ENCODE results near the gene TMEM248.
A peak's percentile ranks its signal among the peaks of the same experiment; 100 is the strongest.
"Not testable (repeated sequence)": the region's sequence is repeated elsewhere in the genome, so short reads cannot be mapped to it uniquely, and the experiment has no call there.

TMEM248 gene

DNA sequence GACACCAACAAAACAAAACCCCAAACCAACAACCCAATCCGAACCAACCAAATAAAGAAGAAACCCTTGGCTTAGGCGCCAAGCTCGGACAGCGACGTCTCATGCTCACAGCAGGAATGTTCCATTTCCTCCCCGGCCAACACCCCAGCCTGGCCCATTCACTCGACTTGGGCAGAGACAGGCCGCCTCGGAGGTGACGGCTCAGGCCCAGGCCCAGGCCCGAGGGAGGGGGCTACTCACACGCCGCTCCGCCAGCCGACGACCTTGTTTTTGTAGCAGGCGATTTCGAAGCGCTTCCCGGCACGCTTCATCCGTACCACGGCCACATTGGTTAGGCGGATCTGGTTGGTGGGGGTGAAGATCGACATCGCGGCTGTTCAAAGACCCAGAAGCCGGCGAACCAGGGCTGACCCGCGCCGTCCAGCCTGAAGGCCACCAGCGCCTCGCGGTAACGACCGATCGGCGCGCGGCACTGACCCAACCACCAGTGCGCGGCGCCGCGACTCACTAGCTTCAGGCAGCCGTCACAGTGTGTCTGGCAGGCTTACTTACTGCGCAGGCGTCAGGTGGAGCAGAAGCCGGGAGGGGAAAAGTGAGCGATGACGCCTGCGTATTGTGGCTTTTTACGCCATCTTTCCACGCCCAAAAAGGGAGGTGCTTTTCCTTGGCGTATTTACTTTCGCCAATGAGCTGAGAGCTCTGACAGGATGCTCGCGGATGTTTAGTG, 74.2 kb downstream of the TMEM248 start, which contains the start of gene SBDS:
TSS of gene SBDS (minus strand) at position 537 of the 727 bp plus-strand sequence. CDS start at position 368, 169 bp downstream.
- peak; percentile 99 for DNase-seq

DNA sequence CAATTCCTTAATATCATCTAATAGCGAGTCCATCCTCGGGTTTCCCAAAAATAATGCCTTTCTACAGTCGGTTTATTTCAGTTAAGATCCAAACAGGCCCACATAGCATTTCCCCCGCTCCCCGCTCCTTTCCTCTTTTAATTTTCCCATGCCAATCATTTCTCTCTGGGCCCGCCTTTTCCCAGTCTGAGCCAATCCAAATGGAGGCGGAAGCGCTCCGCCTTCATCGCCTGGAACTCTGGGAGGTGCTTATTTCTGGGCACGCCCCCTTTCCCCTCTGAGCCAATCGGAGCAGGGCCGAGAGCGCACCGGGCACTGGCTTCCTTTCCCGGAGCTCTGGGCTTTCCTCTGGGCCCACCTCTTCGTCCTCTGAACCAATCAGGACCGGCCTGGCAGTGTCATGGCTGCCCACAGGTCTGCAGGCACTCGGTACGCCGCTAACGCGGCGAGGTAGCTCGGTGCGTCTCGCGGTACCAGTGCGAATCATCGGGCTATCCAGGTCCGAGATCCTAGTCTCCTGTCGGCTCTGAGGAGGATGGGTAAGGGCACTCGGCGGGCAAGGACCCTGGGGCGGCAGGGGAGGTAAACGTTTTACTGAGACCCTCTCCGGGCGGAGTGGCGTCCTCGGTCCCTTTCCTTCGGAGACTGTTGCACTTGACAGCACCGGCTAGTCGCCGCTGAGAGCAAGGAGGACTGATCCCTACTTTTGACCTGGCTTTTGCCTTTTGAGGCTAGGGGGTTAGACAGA, 75.6 kb downstream of the TMEM248 start, which contains the start of gene TYW1:
TSS of gene TYW1 (plus strand) at position 390 of the 748 bp plus-strand sequence. CDS start at position 536, 146 bp downstream.
- H4K8ac ChIP-seq (ENCODE audit: low read depth, low read length); H2AK5ac ChIP-seq (ENCODE audit: low read length); H3K36me3 ChIP-seq (ENCODE audit: control insufficient read depth, insufficient read depth, low read length); H2BK5ac ChIP-seq (ENCODE audit: low read length); H3K27me3 ChIP-seq (ENCODE audit: insufficient read depth, low read length, poor library complexity); H2BK15ac ChIP-seq (replicated peaks; ENCODE audit: low read depth); H4K5ac ChIP-seq (ENCODE audit: low read length); H3K23ac ChIP-seq (ENCODE audit: low read length); H3K79me1 ChIP-seq (ENCODE audit: low read length); H3K4ac ChIP-seq (ENCODE audit: low read depth, low read length); H2BK120ac ChIP-seq (ENCODE audit: low read depth, low read length); H3K4me1 ChIP-seq (ENCODE audit: control insufficient read depth, low read depth, low read length); H3K18ac ChIP-seq (ENCODE audit: low read length); H3K79me2 ChIP-seq (ENCODE audit: control insufficient read depth, insufficient read depth, low read length): not testable (repeated sequence)
- Histone ChIP-seq H3K4me3 (ENCODE audit: low read length) (peak within 1 kb of the TSS; percentile 85), H3K27ac (ENCODE audit: low read depth, low read length) (peak within 1 kb of the TSS; percentile 36), H3K4me2 (ENCODE audit: low read length) (peak within 1 kb of the TSS; percentile 66), H3K56ac (ENCODE audit: low read length) (peak within 1 kb of the TSS; percentile 84), H3K9ac (ENCODE audit: low read length) (peak within 1 kb of the TSS; percentile 79)
- WGBS (ENCODE audit: extremely low coverage, insufficient coverage, low lambda C conversion rate) = no CpG with 5 or more reads among the region's 44 CpGs
- peak; percentile 99 for DNase-seq

More for the DNA sequence above, 74.2 kb downstream of the TMEM248 start, which contains the start of gene SBDS:
- peak within 1 kb of the TSS; percentile 36 for H3K4me2 ChIP-seq (ENCODE audit: low read length)
- H3K27me3 ChIP-seq (ENCODE audit: insufficient read depth, low read length, poor library complexity); H3K18ac ChIP-seq (ENCODE audit: low read length); H4K5ac ChIP-seq (ENCODE audit: low read length); H2AK5ac ChIP-seq (ENCODE audit: low read length); H2BK15ac ChIP-seq (replicated peaks; ENCODE audit: low read depth); H3K36me3 ChIP-seq (ENCODE audit: control insufficient read depth, insufficient read depth, low read length); H3K4me1 ChIP-seq (ENCODE audit: control insufficient read depth, low read depth, low read length); H2BK120ac ChIP-seq (ENCODE audit: low read depth, low read length); H4K8ac ChIP-seq (ENCODE audit: low read depth, low read length); H3K23ac ChIP-seq (ENCODE audit: low read length); H2BK5ac ChIP-seq (ENCODE audit: low read length); H3K27ac ChIP-seq (ENCODE audit: low read depth, low read length); H3K79me1 ChIP-seq (ENCODE audit: low read length); H3K79me2 ChIP-seq (ENCODE audit: control insufficient read depth, insufficient read depth, low read length); H3K4ac ChIP-seq (ENCODE audit: low read depth, low read length): not testable (repeated sequence)
- peak within 1 kb of the TSS; percentile 92 for H3K56ac ChIP-seq (ENCODE audit: low read length)
- H3K4me3 ChIP-seq (ENCODE audit: low read length) = peak within 1 kb of the TSS; percentile 58
- no CpG with 5 or more reads among the region's 59 CpGs for WGBS (ENCODE audit: extremely low coverage, insufficient coverage, low lambda C conversion rate)
- H3K9ac ChIP-seq (ENCODE audit: low read length) = peak within 1 kb of the TSS; percentile 79

DNA sequence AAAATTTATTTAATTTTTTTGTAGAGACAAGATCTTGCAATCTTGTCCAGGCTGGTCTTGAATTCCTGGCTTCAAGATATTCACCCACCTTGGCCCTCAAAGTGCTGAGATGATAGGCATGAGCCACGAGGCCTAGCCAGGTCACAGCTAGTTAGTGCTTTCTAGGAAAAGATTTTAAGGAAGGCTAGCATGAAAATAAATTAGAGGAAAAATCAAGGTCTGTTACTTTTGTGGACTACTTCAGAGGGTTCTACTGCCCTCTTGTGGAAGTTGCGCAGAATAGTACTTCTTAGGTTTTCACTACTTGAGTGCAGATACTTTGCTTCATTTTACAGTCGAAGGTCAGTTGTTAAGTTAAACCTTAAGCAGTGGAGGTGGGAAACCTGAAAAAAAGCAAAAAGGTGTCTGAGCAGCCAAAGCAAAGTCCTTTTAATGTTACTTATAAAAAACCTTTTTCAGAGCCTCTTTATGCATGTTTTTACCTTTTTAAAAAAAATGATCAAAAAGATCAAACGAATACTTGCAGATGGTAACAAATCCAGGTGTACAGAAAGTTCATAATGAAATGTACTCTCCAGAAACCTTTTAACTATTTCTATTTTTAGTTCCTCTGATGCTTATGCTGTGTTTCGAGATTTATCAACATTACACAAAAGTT, 79.7 kb downstream of the TMEM248 start:
- H3K36me3 ChIP-seq (ENCODE audit: control insufficient read depth, insufficient read depth, low read length); H2BK15ac ChIP-seq (replicated peaks; ENCODE audit: low read depth); H3K27ac ChIP-seq (ENCODE audit: low read depth, low read length); H3K79me2 ChIP-seq (ENCODE audit: control insufficient read depth, insufficient read depth, low read length); H3K23ac ChIP-seq (ENCODE audit: low read length); H3K4me2 ChIP-seq (ENCODE audit: low read length); DNase-seq; H4K8ac ChIP-seq (ENCODE audit: low read depth, low read length); H3K56ac ChIP-seq (ENCODE audit: low read length); H3K4me3 ChIP-seq (ENCODE audit: low read length); H3K4ac ChIP-seq (ENCODE audit: low read depth, low read length); H3K79me1 ChIP-seq (ENCODE audit: low read length); H3K4me1 ChIP-seq (ENCODE audit: control insufficient read depth, low read depth, low read length); H3K27me3 ChIP-seq (ENCODE audit: insufficient read depth, low read length, poor library complexity); H2BK120ac ChIP-seq (ENCODE audit: low read depth, low read length); H3K9ac ChIP-seq (ENCODE audit: low read length); H3K18ac ChIP-seq (ENCODE audit: low read length); H2BK5ac ChIP-seq (ENCODE audit: low read length); H4K5ac ChIP-seq (ENCODE audit: low read length); H2AK5ac ChIP-seq (ENCODE audit: low read length): not testable (repeated sequence)
- WGBS (ENCODE audit: extremely low coverage, insufficient coverage, low lambda C conversion rate) = no CpG with 5 or more reads among the region's 5 CpGs

DNA sequence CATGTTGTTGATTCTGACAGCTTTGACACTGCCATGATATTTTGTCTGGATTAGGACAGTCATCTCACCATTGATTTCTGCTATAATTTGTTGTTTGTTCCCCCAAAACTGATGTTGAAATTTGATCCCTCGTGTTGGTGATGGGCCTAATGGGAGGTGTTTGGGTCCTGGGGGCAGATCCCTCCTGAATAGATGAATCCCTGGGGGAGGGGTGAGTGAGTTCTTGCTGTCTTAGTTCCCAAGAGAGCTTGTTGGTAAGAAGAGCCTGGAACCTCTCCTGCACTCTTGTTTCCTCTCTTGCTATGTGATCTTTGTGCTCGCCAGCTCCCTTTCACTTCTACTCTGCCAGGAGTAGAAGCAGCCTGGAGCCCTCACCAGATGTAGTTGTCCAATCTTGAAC, 83.1 kb downstream of the TMEM248 start:
- not testable (repeated sequence) for H3K4me1 ChIP-seq (ENCODE audit: control insufficient read depth, low read depth, low read length); H2AK5ac ChIP-seq (ENCODE audit: low read length); H3K4ac ChIP-seq (ENCODE audit: low read depth, low read length); H3K27me3 ChIP-seq (ENCODE audit: insufficient read depth, low read length, poor library complexity); H3K36me3 ChIP-seq (ENCODE audit: control insufficient read depth, insufficient read depth, low read length); H4K8ac ChIP-seq (ENCODE audit: low read depth, low read length); H3K4me2 ChIP-seq (ENCODE audit: low read length); H3K23ac ChIP-seq (ENCODE audit: low read length); H3K79me1 ChIP-seq (ENCODE audit: low read length); H2BK15ac ChIP-seq (replicated peaks; ENCODE audit: low read depth); H4K5ac ChIP-seq (ENCODE audit: low read length); H3K56ac ChIP-seq (ENCODE audit: low read length); H2BK5ac ChIP-seq (ENCODE audit: low read length); DNase-seq; H3K27ac ChIP-seq (ENCODE audit: low read depth, low read length); H2BK120ac ChIP-seq (ENCODE audit: low read depth, low read length); H3K79me2 ChIP-seq (ENCODE audit: control insufficient read depth, insufficient read depth, low read length); H3K9ac ChIP-seq (ENCODE audit: low read length); H3K18ac ChIP-seq (ENCODE audit: low read length); H3K4me3 ChIP-seq (ENCODE audit: low read length)
- WGBS (ENCODE audit: extremely low coverage, insufficient coverage, low lambda C conversion rate) = no CpG with 5 or more reads among the region's 2 CpGs

DNA sequence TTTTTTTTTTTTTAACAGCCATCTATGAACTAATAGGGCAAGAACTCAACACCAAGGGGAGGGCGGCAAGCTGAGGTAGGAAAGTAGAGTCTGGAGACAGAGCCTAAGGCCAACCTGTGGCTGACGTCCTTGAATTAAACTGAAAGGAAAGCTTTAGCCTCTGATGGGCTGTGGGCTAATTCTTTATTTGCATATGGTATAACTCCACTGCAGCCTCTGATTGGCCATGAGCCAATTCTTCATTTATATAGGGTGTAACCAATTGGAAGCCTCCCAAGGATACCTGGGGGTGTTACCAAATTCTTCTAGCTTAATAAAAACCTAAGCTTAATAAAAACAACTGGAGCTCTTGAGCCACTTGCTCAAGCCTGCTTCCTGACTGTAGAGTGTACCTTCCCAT, 85.9 kb downstream of the TMEM248 start:
- no peaks in the 10 kb centered on the region for H3K4me1 ChIP-seq (ENCODE audit: control insufficient read depth, low read depth, low read length)
- H3K18ac ChIP-seq (ENCODE audit: low read length) = no peak overlapping the region
- no peak overlapping the region for H3K4ac ChIP-seq (ENCODE audit: low read depth, low read length)
- no peak overlapping the region for H2BK15ac ChIP-seq (replicated peaks; ENCODE audit: low read depth)
- H2BK5ac ChIP-seq (ENCODE audit: low read length) = no peak overlapping the region
- no peak overlapping the region for H4K8ac ChIP-seq (ENCODE audit: low read depth, low read length)
- no peak overlapping the region for H3K27ac ChIP-seq (ENCODE audit: low read depth, low read length)
- DNase-seq = no peak
- H3K36me3 ChIP-seq (ENCODE audit: control insufficient read depth, insufficient read depth, low read length) = no peaks in the 10 kb centered on the region
- H3K27me3 ChIP-seq (ENCODE audit: insufficient read depth, low read length, poor library complexity) = no peaks in the 10 kb centered on the region
- no peak overlapping the region for H3K56ac ChIP-seq (ENCODE audit: low read length)
- H2AK5ac ChIP-seq (ENCODE audit: low read length) = no peak overlapping the region
- H3K79me2 ChIP-seq (ENCODE audit: control insufficient read depth, insufficient read depth, low read length) = no peaks in the 10 kb centered on the region
- H3K4me2 ChIP-seq (ENCODE audit: low read length) = no peak overlapping the region
- no peak overlapping the region for H2BK120ac ChIP-seq (ENCODE audit: low read depth, low read length)
- no peak overlapping the region for H3K9ac ChIP-seq (ENCODE audit: low read length)
- no CpG with 5 or more reads among the region's 2 CpGs for WGBS (ENCODE audit: extremely low coverage, insufficient coverage, low lambda C conversion rate)
- H3K23ac ChIP-seq (ENCODE audit: low read length) = no peak overlapping the region
- no peaks in the 10 kb centered on the region for H3K79me1 ChIP-seq (ENCODE audit: low read length)
- no peak overlapping the region for H4K5ac ChIP-seq (ENCODE audit: low read length)
- H3K4me3 ChIP-seq (ENCODE audit: low read length) = no peak overlapping the region
